Endothelial cell of umbilical vein (primary cell): ENCODE results near the gene ADGRL3. TPM values are rescaled to one million over a fixed set of nuclear protein-coding genes. Genes with fewer than 3 reads are reported as not detected.

Experiments
- BruUV-seq: library from RNA; stranded (reverse); fragments of 400-500 nt; replicated peaks from 2 replicates; lab custom pipeline; 2021; lab: Mats Ljungman, UMichigan
- CTCF ChIA-PET: fragments of 300-600, 350-600 bp; sonication (Branson Sonifier 250); formaldehyde crosslinking; loops from one replicate; lab custom pipeline; 2021; ENCODE audit warnings: antibody characterized with exemption, inconsistent platforms; lab: Charles Lee
- POLR2A ChIA-PET: fragments of 300-600, 350-600 bp; sonication (Branson Sonifier 250); formaldehyde crosslinking; loops from one replicate; lab custom pipeline; 2021; ENCODE audit warnings: antibody characterized with exemption, inconsistent platforms; lab: Charles Lee
- DNase-seq: peaks from one replicate; pipeline ENCODE4 v3.0.0-alpha.2; 2011; ENCODE audit warnings: low read depth, low spot score
- FAIRE-seq: peaks from 2 replicates; lab custom pipeline; 2011; peaks lifted over from hg19 to GRCh38; lab: Jason Lieb, UNC
- H2AFZ ChIP-seq: 2 replicates; pipeline ENCODE4 v1.6.0; 2012; ENCODE audit warnings: low read depth, low read length, control low read depth, inconsistent platforms
- H3K27ac ChIP-seq: 2 replicates; pipeline ENCODE4 v1.5.1; 2011; ENCODE audit warnings: low read depth, mild to moderate bottlenecking, control low read depth, low read length, moderate library complexity; ENCODE audit not compliant: insufficient read depth
- H3K27me3 ChIP-seq, 2 experiments: 2 replicates each; pipeline versions ENCODE4 v1.6.0 to v1.6.1; 2011; ENCODE audit warnings: low read length in 2 of 2, mixed read lengths in 1 of 2; ENCODE audit not compliant: control insufficient read depth in 2 of 2, insufficient read depth in 2 of 2
- H3K36me3 ChIP-seq, 2 experiments: 2 replicates in 1 of 2; 3 replicates in 1 of 2; pipeline ENCODE4 v1.5.1; 2011; ENCODE audit warnings: low read length in 2 of 2, mild to moderate bottlenecking in 1 of 2, moderate library complexity in 1 of 2; ENCODE audit not compliant: control insufficient read depth in 2 of 2, insufficient read depth in 2 of 2; ENCODE audit errors: extremely low read depth in 1 of 2
- H3K4me1 ChIP-seq: 3 replicates; pipeline ENCODE4 v1.5.1; 2011; ENCODE audit warnings: mild to moderate bottlenecking, low read length; ENCODE audit not compliant: control insufficient read depth, insufficient read depth; ENCODE audit errors: extremely low read depth
- H3K4me2 ChIP-seq: 2 replicates; pipeline ENCODE4 v1.6.1; 2011; ENCODE audit warnings: low read length, control low read depth, mixed read lengths; ENCODE audit not compliant: insufficient read depth
- H3K4me3 ChIP-seq, 3 experiments: fragments of 200-600 bp in 1 of 3; sonication (generic), shearing (Covaris generic) in 1 of 3; replicated peaks in 1 of 3; 2 replicates each; pipeline ENCODE4 v1.5.1; 2011 to 2016; ENCODE audit warnings: control low read depth in 3 of 3, low read length in 3 of 3, mild to moderate bottlenecking in 2 of 3, inconsistent platforms in 1 of 3, low read depth in 1 of 3, moderate library complexity in 1 of 3; ENCODE audit not compliant: insufficient read depth in 1 of 3
- H3K79me2 ChIP-seq: 2 replicates; pipeline ENCODE4 v1.6.0; 2012; ENCODE audit warnings: low read length, inconsistent platforms; ENCODE audit not compliant: control insufficient read depth, insufficient read depth
- H3K9ac ChIP-seq: replicated peaks from 2 replicates; pipeline ENCODE3; 2011; ENCODE audit warnings: low read length, control low read depth; ENCODE audit not compliant: insufficient read depth; ENCODE audit errors: extremely low read depth
- H3K9me1 ChIP-seq: replicated peaks from 3 replicates; pipeline ENCODE4 v1.6.0; 2011; ENCODE audit warnings: mild to moderate bottlenecking, low read length; ENCODE audit not compliant: control insufficient read depth, insufficient read depth; ENCODE audit errors: extremely low read depth
- H3K9me3 ChIP-seq: replicated peaks from 2 replicates; pipeline ENCODE4 v1.5.1; 2012; ENCODE audit warnings: low read length, inconsistent platforms; ENCODE audit not compliant: control insufficient read depth, insufficient read depth
- H4K20me1 ChIP-seq: replicated peaks from 2 replicates; pipeline ENCODE3; 2011; ENCODE audit warnings: mild to moderate bottlenecking, low read length; ENCODE audit not compliant: control insufficient read depth, insufficient read depth; ENCODE audit errors: extremely low read depth
- CTCF ChIP-seq, 2 donors: IDR thresholded peaks; 1 replicate in 1 of 2; 2 replicates in 1 of 2; pipeline ENCODE4 v1.5.1; 2011; ENCODE audit warnings: low read length in 2 of 2, mild to moderate bottlenecking in 2 of 2, moderate library complexity in 2 of 2, control low read depth in 1 of 2, inconsistent platforms in 1 of 2, low read depth in 1 of 2; ENCODE audit not compliant: insufficient read depth in 1 of 2; ENCODE audit errors: extremely low read depth in 1 of 2
- EZH2 ChIP-seq: IDR thresholded peaks from 2 replicates; pipeline ENCODE4 v1.6.1; 2012; ENCODE audit warnings: borderline replicate concordance, low read depth, mild to moderate bottlenecking, moderate library complexity, low read length, inconsistent platforms; ENCODE audit not compliant: severe bottlenecking
- FOS ChIP-seq: IDR thresholded peaks from 2 replicates; pipeline ENCODE4 v1.6.1; 2011; ENCODE audit warnings: mild to moderate bottlenecking, low read length, moderate library complexity, borderline replicate concordance; ENCODE audit not compliant: insufficient read depth
- GATA2 ChIP-seq: IDR thresholded peaks from 2 replicates; pipeline ENCODE4 v1.7.0; 2011; ENCODE audit warnings: low read depth, mild to moderate bottlenecking, moderate library complexity, mixed read lengths, low read length; ENCODE audit not compliant: insufficient read length, insufficient read depth
- JUN ChIP-seq: IDR thresholded peaks from 2 replicates; pipeline ENCODE4 v1.6.1; 2011; ENCODE audit warnings: borderline replicate concordance, low read depth; ENCODE audit not compliant: insufficient read length, insufficient read depth
- MAX ChIP-seq: IDR thresholded peaks from 2 replicates; pipeline ENCODE4 v1.6.1; 2011; ENCODE audit not compliant: insufficient read depth, insufficient read length
- MYC ChIP-seq: IDR thresholded peaks from one replicate; pipeline ENCODE4 v1.6.1; 2011; ENCODE audit warnings: mild to moderate bottlenecking, low read depth, low read length
- POLR2A ChIP-seq: IDR thresholded peaks from 2 replicates; pipeline ENCODE4 v1.6.1; 2012; ENCODE audit warnings: low read depth, mild to moderate bottlenecking, control low read depth, low read length
- POLR2AphosphoS5 ChIP-seq: IDR thresholded peaks from 2 replicates; pipeline ENCODE4 v1.6.1; 2012; ENCODE audit warnings: low read depth, mild to moderate bottlenecking, control low read depth, low read length, moderate library complexity; ENCODE audit not compliant: insufficient read depth
- dilution Hi-C: fragments of 300-500 bp; cut with MboI; formaldehyde crosslinking; loops from one replicate; pipeline ENCODE4 v1.15.0; 2019; ENCODE audit warnings: low sequenced_read_pairs; ENCODE audit not compliant: extremely low pct_ligation_motif_present
- intact Hi-C: fragments of 100-400 bp; cut with micrococcal nuclease; formaldehyde crosslinking; loops from one replicate; pipeline ENCODE4 v1.10.0; 2022
- polyA plus RNA-seq, 4 experiments: library from polyadenylated mRNA; depleted of rRNA in 3 of 4; stranded (reverse) in 3 of 4; unstranded in 1 of 4; fragments of >200 nt; gene quantifications; 2 replicates each; pipeline versions ENCODE4 v1.2.1 to v1.2.3, GENCODE V29; 2011 to 2012; ENCODE audit warnings: missing spikeins in 1 of 4
- total RNA-seq: library from RNA; stranded (reverse); gene quantifications from 2 replicates; pipeline ENCODE4 v1.2.3, GENCODE V29; 2021

Gene ADGRL3
- total and polyA plus RNA-seq, 2 donors (not counting 3 experiments of a cell fraction or from before 2014, with no cell fraction given) = not detected

DNA sequence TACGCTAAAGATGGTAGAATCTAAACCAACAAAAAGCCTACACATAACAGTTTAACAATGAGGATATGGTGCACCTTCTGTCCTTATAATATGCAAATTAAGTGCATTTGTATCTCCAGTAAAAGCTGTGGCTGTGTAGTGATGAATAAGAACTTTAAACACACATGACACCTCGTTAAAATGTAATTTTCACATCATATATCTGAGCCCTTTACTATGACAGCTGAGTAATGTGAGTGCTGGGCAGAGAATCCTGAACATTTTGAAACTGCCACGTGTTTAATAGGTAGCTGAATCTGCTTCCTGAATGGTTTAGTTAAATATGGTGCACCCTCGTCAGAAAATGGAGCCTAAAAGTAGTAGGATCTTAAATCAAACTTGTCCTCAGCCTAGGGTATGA, 540.8 kb downstream of the ADGRL3 start:
- ChIA-PET POLR2A (no interaction called here), CTCF (no interaction called here)
- Histone ChIP-seq H3K27me3 (no peaks in the 10 kb centered on the region), H4K20me1 (no peaks in the 10 kb centered on the region), H3K9me3 (no peaks in the 10 kb centered on the region), H3K4me1 (no peaks in the 10 kb centered on the region), H3K4me2 (no peak overlapping the region), H3K9me1 (no peaks in the 10 kb centered on the region), H2AFZ (no peak overlapping the region), H3K27ac (no peak overlapping the region), H3K4me3 (no peak overlapping the region), H3K79me2 (no peaks in the 10 kb centered on the region), H3K9ac (no peak overlapping the region), H3K36me3 (no peaks in the 10 kb centered on the region)
- intact Hi-C loops (no loop called here), dilution Hi-C loops (no loop called here)
- TF ChIP-seq CTCF (IDR thresholded peaks at IDR 0.05; ENCODE audit: extremely low read depth in 1 of 2, insufficient read depth in 1 of 2, low read depth in 1 of 2, low read length in 2 of 2) (no peak), POLR2AphosphoS5 (no peak), JUN (no peak), POLR2A (no peak), GATA2 (no peak), EZH2 (no peak), FOS (no peak), MYC (no peak), MAX (no peak)
- no peak for DNase-seq
- no peak for FAIRE-seq
- no TSS peak for BruUV-seq
